Lower lobe of right lung (tissue), 2 donors: ENCODE measurements around the gene NKAIN2. TPM values are rescaled to one million over a fixed set of nuclear protein-coding genes. Genes with fewer than 3 reads are reported as not detected.

Experiments
- ATAC-seq, 2 donors: fragments of 200-7000 bp; cut with Tn5 transposase; one replicate each; pipeline ENCODE4 v1.9.1; 2020 to 2022; ENCODE audit warnings: mild to moderate bottlenecking in 2 of 2, moderate library complexity in 2 of 2
- DNase-seq: peaks from one replicate; pipeline ENCODE4 v3.0.0-alpha.2; 2020
- H3K27ac ChIP-seq: fragments of 200-600 bp; one replicate; pipeline ENCODE4 v1.8.0; 2022
- H3K27me3 ChIP-seq: fragments of 200-600 bp; one replicate; pipeline ENCODE4 v1.8.0; 2022; ENCODE audit warnings: low read depth
- H3K36me3 ChIP-seq: fragments of 200-600 bp; one replicate; pipeline ENCODE4 v1.8.0; 2022; ENCODE audit warnings: mild to moderate bottlenecking
- H3K4me1 ChIP-seq: fragments of 200-600 bp; one replicate; pipeline ENCODE4 v1.8.0; 2022
- H3K4me3 ChIP-seq: fragments of 200-600 bp; one replicate; pipeline ENCODE4 v1.8.0; 2022; ENCODE audit warnings: mild to moderate bottlenecking
- H3K9me3 ChIP-seq: fragments of 200-600 bp; one replicate; pipeline ENCODE4 v1.8.0; 2022
- intact Hi-C: fragments of 100-400 bp; cut with DNase I; formaldehyde crosslinking; loops from one replicate; pipeline ENCODE4 v1.11.0; 2022
- total RNA-seq: library from RNA; stranded (reverse); fragmentation: NEBNext Ultra II Directional; extraction: Animal tissue kit (Norgen Biotek cat#: 25700); gene quantifications from one replicate; pipeline ENCODE4 v1.2.1, GENCODE V29; 2021
- TF ChIP-seq, protein P1 (sequence below): fragments of 200-600 bp; IDR thresholded peaks from one replicate; pipeline ENCODE4 v1.8.0; 2022; ENCODE audit warnings: antibody characterized with exemption, mild to moderate bottlenecking
- donor health status: DM: no; HTN: yes; CAD: no; lungs with severe emphysema.

NKAIN2 gene
- total RNA-seq, 1 donor from 2014 or later, result 0.12 TPM

- no peaks in the 10 kb centered on the region for H3K36me3 ChIP-seq
- no peaks in the 10 kb centered on the region for H3K27me3 ChIP-seq
- intact Hi-C loops, result no loop called here
- DNase-seq, result no peak
- TF ChIP-seq, protein P1, sequence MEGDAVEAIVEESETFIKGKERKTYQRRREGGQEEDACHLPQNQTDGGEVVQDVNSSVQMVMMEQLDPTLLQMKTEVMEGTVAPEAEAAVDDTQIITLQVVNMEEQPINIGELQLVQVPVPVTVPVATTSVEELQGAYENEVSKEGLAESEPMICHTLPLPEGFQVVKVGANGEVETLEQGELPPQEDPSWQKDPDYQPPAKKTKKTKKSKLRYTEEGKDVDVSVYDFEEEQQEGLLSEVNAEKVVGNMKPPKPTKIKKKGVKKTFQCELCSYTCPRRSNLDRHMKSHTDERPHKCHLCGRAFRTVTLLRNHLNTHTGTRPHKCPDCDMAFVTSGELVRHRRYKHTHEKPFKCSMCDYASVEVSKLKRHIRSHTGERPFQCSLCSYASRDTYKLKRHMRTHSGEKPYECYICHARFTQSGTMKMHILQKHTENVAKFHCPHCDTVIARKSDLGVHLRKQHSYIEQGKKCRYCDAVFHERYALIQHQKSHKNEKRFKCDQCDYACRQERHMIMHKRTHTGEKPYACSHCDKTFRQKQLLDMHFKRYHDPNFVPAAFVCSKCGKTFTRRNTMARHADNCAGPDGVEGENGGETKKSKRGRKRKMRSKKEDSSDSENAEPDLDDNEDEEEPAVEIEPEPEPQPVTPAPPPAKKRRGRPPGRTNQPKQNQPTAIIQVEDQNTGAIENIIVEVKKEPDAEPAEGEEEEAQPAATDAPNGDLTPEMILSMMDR, result no peak
- H3K4me1 ChIP-seq, result no peaks in the 10 kb centered on the region
- ATAC-seq, result no peak
- H3K4me3 ChIP-seq, result no peak overlapping the region
- H3K27ac ChIP-seq, result no peak overlapping the region
- H3K9me3 ChIP-seq, result no peaks in the 10 kb centered on the region
These were observed 689.6 kb downstream of the NKAIN2 start for GRCh38 chr6:124493259-124493658.

DNA sequence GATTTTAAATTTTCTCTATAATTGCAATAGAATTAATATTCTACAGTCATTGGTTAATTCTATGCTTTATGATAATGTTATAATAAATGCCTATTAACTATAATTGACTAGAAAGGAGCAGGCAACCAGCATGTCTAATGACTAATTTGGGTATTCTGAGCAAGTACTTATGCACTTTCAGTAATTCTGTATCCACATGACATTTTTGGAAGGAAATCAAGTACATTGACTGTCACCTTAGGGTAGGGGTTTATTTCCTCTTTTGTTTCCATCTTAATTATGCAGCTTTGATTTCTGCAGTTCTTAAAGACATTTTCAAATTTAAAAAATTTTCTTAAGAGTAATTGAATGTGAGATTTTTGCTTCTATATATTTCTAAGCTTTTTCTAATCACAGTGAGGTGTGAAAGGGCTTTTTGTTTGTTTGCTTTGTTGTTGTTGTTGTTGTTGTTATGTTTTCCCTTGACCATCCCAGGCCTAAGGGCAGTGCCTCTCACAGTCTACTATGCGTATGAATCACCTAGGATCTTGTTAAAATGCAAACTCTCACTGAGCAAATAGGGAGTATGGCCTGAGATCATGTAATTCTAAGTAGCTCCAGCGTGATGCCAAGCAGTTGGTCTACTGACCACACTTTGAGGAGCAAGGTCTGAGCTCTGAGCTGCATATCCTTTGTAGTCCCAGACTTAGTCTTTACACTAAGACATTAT is 691.4 kb downstream of the NKAIN2 start:
- intact Hi-C loops, result no loop called here
- no peak for ATAC-seq
- Histone ChIP-seq H3K36me3 (no peaks in the 10 kb centered on the region), H3K27me3 (no peaks in the 10 kb centered on the region), H3K4me1 (no peaks in the 10 kb centered on the region), H3K4me3 (no peak overlapping the region), H3K27ac (no peak overlapping the region), H3K9me3 (no peaks in the 10 kb centered on the region)
- TF ChIP-seq, protein P1, result no peak
- DNase-seq, result no peak

- DNase-seq, result no peak
- Histone ChIP-seq H3K4me1 (no peaks in the 10 kb centered on the region), H3K27me3 (no peaks in the 10 kb centered on the region), H3K9me3 (no peaks in the 10 kb centered on the region), H3K4me3 (no peak overlapping the region), H3K27ac (no peak overlapping the region), H3K36me3 (no peaks in the 10 kb centered on the region)
- TF ChIP-seq, protein P1, result no peak
- ATAC-seq, result no peak
- intact Hi-C loops, result no loop called here
These were observed 692.1 kb downstream of the NKAIN2 start for GRCh38 chr6:124495665-124496190.

DNA sequence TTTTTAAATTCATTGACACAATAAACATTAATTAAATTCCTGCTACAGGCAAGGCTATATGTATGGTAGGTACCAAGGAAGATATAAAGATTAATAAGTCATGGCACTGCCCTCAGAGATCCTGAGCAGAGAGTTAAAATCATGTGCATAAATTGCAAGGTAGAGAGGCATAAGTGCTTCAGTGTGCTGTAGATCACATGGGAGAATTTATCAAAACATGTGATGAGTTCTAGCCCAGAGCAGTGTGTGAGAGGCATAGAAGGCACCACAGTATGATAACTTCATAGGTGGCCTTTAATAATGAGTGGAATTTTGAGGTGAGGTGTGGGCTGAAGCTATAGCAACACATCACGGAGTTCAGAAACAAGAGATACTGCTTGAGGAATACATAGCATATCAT is 692.7 kb downstream of the NKAIN2 start:
- H3K4me3 ChIP-seq, result no peak overlapping the region
- no peaks in the 10 kb centered on the region for H3K4me1 ChIP-seq
- no peaks in the 10 kb centered on the region for H3K27me3 ChIP-seq
- DNase-seq (no peak), ATAC-seq (no peak)
- intact Hi-C loops, result no loop called here
- no peaks in the 10 kb centered on the region for H3K36me3 ChIP-seq
- H3K27ac ChIP-seq, result no peak overlapping the region
- H3K9me3 ChIP-seq, result no peaks in the 10 kb centered on the region
- TF ChIP-seq, protein P1, result no peak

DNA sequence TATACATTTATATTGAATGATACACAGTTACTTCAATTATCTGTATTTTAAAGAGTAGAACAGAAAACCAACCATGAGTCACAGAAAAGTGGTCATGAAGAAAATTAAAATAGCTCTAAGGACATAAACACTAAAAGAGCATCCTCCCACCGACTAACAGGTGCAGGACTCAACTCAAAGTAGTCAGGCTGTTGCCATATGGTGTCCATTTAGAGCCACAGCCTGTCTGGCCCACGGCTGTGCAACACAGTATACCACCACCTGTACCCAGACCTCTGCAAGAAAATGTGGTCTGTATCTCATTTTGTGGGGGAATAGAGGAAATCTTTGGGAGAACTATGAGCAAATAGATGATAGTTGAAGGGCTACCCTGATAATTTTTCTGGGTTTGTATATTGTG is 708.8 kb downstream of the NKAIN2 start:
- no peak overlapping the region for H3K4me3 ChIP-seq
- intact Hi-C loops, result no loop called here
- no peak for ATAC-seq

More for the DNA sequence above, 708.8 kb downstream of the NKAIN2 start:
- no peaks in the 10 kb centered on the region for H3K36me3 ChIP-seq
- TF ChIP-seq, protein P1, result no peak
- H3K27ac ChIP-seq, result no peak overlapping the region
- H3K27me3 ChIP-seq, result no peaks in the 10 kb centered on the region
- DNase-seq, result no peak
- H3K4me1 ChIP-seq, result no peaks in the 10 kb centered on the region
- H3K9me3 ChIP-seq, result no peaks in the 10 kb centered on the region
